ENCODE data around the gene MYH7B.

The MYH7B gene

GRCh38 chr20:34955231-34956040, at the start of gene MYH7B, which contains the start of gene GSS:
MYH7B (plus strand) TSS chr20:34955868; CDS start chr20:34978006, 22,138 bp downstream.
GSS (minus strand) TSS chr20:34955806; CDS start chr20:34951852, 3,954 bp downstream.
- peak; percentile 48 to 97 (median 91) for DNase-seq

DNA sequence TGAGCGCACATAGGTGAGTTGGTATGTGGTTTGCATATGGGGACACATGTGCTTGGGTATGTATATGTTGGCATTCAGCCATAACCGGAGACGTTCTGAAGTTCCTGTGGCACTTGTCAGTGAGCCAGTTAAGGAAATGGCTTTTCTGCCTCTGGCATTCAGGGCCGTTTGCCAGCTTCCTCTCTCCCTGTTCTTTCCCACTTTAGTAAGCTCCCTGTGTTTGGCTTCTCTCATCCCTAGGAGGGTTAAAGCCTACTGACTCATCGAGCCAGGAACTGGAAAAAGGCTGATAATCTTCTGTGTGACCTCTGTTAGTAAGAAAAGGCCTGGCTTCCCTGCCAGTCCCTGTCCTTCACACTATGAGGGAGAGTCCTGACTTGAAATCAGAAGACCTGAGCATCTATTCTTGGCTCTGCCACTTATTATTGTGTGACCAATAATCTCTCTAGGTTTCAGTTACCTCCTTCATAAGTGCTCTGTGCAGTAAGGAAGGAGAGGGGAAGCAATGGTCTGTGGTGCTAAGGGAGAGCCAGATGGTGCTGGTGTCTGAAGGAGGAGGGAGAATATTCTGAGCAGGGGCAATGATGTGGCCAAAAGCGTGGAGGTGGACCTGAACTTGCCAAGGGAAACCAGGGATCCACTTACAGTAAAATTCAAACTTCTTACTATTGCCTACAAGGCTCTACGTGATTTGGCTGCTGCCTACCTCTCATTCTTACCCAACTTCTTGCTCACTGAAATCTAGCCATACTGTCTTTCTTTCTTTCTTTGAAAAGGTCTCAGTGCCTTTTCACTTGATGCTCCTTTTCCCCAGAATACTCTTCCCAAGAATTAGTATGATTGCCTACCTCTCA, 47.8 kb upstream of the MYH7B start:
- peak in 1 of 56 donors; percentile 41 for DNase-seq

- no peak for DNase-seq
Measured at GRCh38 chr20:34915131-34915530, 40.5 kb upstream of the MYH7B start.

GRCh38 chr20:34915749-34916455, 39.8 kb upstream of the MYH7B start:
- DNase-seq: no peak

DNA sequence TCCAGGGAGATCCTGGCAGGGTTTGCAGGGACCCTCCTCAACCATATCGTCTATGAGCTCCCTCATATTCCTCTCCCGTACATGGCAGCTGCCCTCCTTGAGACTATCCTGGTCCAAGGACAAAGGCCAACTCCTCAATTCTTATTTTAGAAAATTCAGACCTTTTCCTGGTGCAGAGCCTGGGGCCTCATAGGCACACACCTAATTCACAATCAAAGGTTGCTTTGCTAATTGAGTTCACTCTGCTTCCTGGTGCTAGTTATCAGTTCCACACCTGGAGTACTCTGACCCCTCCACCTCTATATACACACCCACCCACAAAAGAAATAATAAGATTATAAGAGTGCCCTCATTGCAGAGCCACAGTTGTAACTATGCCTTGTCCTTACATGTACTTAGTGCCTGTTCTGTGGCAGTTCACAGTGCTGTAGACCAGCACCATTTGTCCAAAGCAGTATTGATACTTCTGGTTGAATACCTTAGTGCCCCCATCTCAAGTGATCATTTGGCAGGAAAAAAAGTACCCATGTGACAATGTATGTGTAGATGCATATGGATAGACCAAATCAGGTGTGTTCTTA, 38.8 kb upstream of the MYH7B start:
- no peak for DNase-seq

GRCh38 chr20:34920055-34920454, 35.6 kb upstream of the MYH7B start:
- DNase-seq: no peak

DNA sequence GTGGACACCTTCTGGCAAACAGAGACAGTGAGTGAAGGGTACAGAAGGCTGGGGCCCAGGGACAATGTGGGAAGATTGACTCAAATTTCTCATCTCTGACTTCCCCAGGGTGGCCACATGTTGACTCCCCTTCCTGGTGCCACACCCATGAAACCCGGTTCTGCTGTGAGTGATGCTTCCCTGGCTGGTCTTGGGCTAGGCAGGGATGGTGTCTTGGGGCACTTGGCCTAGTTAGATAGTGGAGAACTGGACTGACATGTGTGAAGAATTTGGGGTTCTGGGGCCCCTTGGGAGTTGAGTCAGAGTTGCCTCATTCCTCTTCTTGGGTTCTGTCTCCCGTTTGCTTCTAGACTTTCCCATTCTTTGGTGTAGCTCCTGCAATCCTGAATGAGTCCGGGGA, 34.2 kb upstream of the MYH7B start:
- no peak for DNase-seq

GRCh38 chr20:34922654-34923381, 32.9 kb upstream of the MYH7B start:
- DNase-seq: no peak

DNA sequence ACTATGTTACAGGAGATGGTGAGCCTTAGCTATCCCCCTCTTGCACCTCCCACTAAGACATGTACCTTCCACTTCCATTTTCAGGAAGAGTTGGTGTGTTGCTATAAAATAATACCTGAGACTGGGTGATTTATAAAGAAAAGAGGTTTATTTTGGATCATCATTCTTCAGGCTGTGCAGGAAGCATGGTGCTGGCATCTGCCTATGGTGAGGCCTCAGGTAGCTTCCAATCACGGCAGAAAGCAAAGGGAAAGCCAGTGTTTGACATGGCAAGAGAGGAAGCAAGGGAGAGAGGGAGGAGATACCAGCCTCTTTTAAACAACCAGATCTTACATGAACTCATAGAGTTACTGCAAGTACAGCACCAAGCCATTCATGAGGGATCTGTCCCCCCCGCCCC, 32.3 kb upstream of the MYH7B start:
- no peak for DNase-seq

DNA sequence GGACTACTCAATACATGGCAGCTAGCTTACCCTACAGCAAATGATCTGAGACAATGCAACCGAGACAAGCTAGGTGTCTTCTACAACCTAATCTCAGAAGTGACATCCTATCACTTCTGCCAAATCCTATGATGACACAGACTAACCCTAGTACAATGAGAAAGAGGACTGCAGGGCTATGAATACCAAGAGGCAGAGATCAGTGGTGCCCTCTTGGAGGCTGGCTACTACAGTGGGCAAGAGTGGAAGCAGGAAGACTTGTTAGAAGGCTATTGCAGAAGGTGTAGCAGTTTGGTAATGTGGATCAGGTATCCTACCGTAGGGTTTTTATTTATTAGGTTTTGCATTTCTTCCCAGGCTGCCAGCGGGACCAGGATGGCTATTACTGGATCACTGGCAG, 30.3 kb upstream of the MYH7B start:
- no peak for DNase-seq

DNA sequence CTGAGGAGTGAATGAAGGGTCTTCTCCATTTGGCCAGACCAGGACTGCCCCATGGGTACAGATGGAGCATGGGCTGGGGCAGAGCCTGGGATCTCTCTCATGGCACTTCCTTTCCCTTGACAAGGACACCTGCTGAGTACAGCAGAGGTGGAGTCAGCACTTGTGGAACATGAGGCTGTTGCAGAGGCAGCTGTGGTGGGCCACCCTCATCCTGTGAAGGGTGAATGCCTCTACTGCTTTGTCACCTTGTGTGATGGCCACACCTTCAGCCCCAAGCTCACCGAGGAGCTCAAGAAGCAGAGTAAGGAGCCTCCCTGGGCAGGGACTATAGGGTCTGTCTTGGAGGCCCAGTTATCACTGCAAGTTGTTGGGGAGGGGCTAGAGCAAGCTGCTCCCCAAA, 29.7 kb upstream of the MYH7B start:
- no peak for DNase-seq

DNA sequence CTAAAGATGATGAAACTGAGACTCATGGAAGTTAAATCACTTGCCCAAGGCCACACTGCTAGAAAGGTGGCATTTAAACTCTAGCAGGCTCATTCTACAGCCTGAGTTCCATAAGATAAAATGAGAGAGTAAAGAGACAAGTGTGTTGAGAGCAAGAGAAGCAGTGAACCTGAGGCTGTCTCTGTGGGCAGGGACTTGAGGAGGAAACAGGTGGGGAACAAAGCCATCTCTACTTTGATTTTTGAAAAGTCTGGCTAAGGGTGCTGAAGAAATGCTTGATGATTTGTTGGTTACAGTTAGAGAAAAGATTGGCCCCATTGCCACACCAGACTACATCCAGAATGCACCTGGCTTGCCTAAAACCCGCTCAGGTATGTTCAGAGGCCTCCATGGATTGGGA, 29.1 kb upstream of the MYH7B start:
- no peak for DNase-seq

GRCh38 chr20:34927736-34928135, 27.9 kb upstream of the MYH7B start:
- DNase-seq: no peak

- DNase-seq: no peak
Measured at GRCh38 chr20:34928411-34928810, 27.3 kb upstream of the MYH7B start.

DNA sequence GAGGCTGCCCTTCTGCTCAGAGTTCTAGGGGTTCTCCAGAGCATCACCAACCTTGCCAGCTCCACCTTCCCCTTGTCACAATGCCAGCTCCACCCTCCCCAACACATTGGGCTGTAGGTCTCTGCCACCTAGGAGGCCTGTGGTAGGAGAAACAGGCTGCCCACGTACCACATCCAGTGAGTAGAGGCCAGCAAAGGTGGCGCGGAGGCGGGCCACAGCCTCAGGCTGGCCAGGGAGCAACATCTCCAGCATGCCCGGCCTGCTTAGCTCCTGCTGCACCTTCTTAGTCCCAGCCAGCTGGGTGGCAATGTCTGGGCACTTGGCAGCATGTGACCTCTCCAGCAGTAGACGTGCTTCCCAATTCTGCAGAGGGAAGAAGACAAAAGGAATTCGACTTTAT, 23.9 kb upstream of the MYH7B start:
- DNase-seq: no peak

DNA sequence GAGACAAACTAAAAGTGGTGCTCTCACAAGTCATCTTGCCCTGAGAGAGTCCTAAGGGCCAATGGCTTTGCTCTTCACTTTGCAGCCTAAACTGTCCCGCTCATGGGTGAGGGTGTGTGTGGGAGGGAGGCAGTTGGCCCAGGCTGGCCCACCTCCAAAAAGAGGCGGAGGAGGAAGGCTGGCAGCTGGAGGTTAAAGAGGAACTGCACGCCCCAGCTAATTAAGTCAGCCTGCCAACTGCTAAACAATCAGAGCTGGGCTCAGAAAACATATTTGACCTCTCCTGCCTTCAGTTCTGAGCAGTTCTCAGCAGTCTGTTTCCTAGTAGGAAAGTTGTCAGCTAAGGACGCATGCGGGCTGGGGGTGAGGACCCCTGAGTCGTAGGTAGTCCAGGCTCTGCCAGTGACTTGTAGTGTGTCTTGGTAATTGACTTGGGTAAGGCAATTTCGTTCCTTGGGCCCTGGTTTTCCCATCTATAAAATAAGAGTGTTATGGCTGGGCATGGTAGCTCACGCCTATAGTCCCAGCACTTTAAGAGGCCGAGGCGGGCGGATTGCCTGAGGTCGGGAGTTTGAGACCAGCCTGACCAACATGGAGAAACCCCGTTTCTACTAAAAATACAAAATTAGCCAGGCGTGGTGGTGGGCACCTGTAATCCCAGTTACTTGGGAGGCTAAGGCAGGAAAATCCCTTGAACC, 17.1 kb upstream of the MYH7B start:
- peak in 27 of 56 donors; percentile 1 to 62 (median 11) for DNase-seq

DNA sequence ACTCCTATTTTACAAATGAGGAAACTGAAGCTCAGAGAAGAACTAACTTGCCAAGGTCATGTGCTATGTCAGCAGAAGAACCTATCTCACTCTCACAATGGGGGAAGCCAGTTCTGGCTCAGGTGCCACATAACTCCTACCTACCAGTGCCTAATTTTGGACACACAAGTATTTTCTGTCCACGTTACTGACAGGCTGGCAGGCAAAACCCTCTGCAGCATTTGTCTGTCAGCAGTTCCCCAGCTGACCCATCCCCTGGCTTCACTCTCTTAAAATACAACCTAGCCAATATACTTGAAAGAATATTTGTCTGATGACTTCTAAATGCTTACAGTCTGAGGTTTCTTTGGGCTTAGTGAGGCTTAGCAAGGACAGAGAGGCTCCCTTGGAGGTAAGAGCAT, 15.6 kb upstream of the MYH7B start:
- DNase-seq: no peak

DNA sequence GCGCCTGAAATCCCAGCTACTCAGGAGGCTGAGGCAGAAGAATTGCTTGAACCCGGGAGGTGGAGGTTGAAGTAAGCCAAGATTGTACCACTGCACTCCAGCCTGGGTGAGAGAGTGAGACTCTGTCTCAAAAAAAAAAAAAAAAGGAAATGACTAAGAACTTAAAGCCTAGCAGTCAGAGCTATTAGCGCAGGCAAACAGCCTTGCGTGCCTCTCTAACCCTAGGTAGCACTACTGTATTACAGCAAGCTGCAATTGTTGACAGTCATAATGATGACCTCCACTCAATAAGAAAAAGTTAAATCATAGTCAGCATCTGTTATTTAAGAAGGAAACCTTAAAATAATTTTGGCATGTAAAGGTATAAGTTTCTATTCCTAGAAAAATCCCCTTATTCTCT, 14.4 kb upstream of the MYH7B start:
- no peak for DNase-seq

GRCh38 chr20:34942301-34942700, 13.4 kb upstream of the MYH7B start:
- no peak for DNase-seq
